IMR-90 (cell line): ENCODE data around the gene SLCO3A1. TPM values are rescaled to one million over a fixed set of nuclear protein-coding genes. Genes with fewer than 3 reads are reported as not detected.

Experiments
- ATAC-seq: fragments of 200-7000 bp; cut with Tn5 transposase; 2 replicates; pipeline ENCODE4 v1.9.1; 2020; ENCODE audit warnings: low read depth, mild to moderate bottlenecking, moderate library complexity
- BruUV-seq: library from RNA; stranded (reverse); fragments of 400-500 nt; replicated peaks from 2 replicates; lab custom pipeline; 2021; lab: Mats Ljungman, UMichigan
- CTCF ChIA-PET: fragments of 300-600 bp; formaldehyde crosslinking; extraction: SDS; loops from one replicate; lab custom pipeline; 2021; ENCODE audit warnings: antibody characterized with exemption; lab: Yijun Ruan, JAX
- POLR2A ChIA-PET: fragments of 300-600 bp; sonication (Branson Sonifier 250); formaldehyde crosslinking; loops from one replicate; lab custom pipeline; 2022; ENCODE audit warnings: antibody characterized with exemption; ENCODE audit not compliant: unreplicated experiment; lab: Charles Lee
- DNase-seq: peaks from one replicate; pipeline ENCODE4 v3.0.0; 2013
- H2AFZ ChIP-seq: replicated peaks from 2 replicates; pipeline ENCODE3; 2013; ENCODE audit warnings: low read length, mild to moderate bottlenecking; ENCODE audit not compliant: poor library complexity
- H2AK5ac ChIP-seq: 2 replicates; pipeline ENCODE4 v1.6.1; 2013; ENCODE audit warnings: low read depth, low read length, inconsistent platforms
- H2AK9ac ChIP-seq: replicated peaks from 2 replicates; pipeline ENCODE3; 2013; ENCODE audit warnings: mild to moderate bottlenecking, low read depth, low read length, moderate library complexity; ENCODE audit not compliant: poor library complexity
- H2BK120ac ChIP-seq: 2 replicates; pipeline ENCODE4 v1.6.1; 2013; ENCODE audit warnings: low read depth, low read length, inconsistent platforms
- H2BK15ac ChIP-seq: 3 replicates; pipeline ENCODE4 v1.6.1; 2013; ENCODE audit warnings: low read depth, low read length, inconsistent platforms
- H2BK20ac ChIP-seq: 2 replicates; pipeline ENCODE4 v1.6.1; 2013; ENCODE audit warnings: low read depth, mild to moderate bottlenecking, inconsistent platforms, low read length, moderate library complexity
- H2BK5ac ChIP-seq: 2 replicates; pipeline ENCODE4 v1.6.1; 2013; ENCODE audit warnings: mild to moderate bottlenecking, low read depth, low read length, inconsistent platforms; ENCODE audit not compliant: poor library complexity, severe bottlenecking
- H3K14ac ChIP-seq: replicated peaks from 2 replicates; pipeline ENCODE4 v1.6.1; 2013; ENCODE audit warnings: low read depth, low read length, inconsistent platforms
- H3K18ac ChIP-seq: 2 replicates; pipeline ENCODE4 v1.6.1; 2013; ENCODE audit warnings: low read depth, low read length, control low read depth
- H3K23ac ChIP-seq: 2 replicates; pipeline ENCODE4 v1.6.1; 2013; ENCODE audit warnings: low read depth, low read length, inconsistent platforms
- H3K27ac ChIP-seq: 2 replicates; pipeline ENCODE4 v1.5.1; 2013; ENCODE audit warnings: mild to moderate bottlenecking, control low read depth, low read length; ENCODE audit not compliant: insufficient read depth
- H3K27me3 ChIP-seq: 2 replicates; pipeline ENCODE4 v1.6.1; 2013; ENCODE audit warnings: low read length; ENCODE audit not compliant: control insufficient read depth, insufficient read depth
- H3K36me3 ChIP-seq: 2 replicates; pipeline ENCODE4 v1.6.1; 2013; ENCODE audit warnings: low read length, mixed read lengths; ENCODE audit not compliant: control insufficient read depth, insufficient read depth
- H3K4ac ChIP-seq: 2 replicates; pipeline ENCODE4 v1.6.1; 2013; ENCODE audit warnings: low read depth, low read length, inconsistent platforms
- H3K4me1 ChIP-seq: 2 replicates; pipeline ENCODE4 v1.6.1; 2013; ENCODE audit warnings: low read length, mixed read lengths; ENCODE audit not compliant: control insufficient read depth, insufficient read depth
- H3K4me2 ChIP-seq: 2 replicates; pipeline ENCODE4 v1.6.1; 2013; ENCODE audit warnings: low read depth, mild to moderate bottlenecking, control low read depth, low read length, moderate library complexity
- H3K4me3 ChIP-seq: 2 replicates; pipeline ENCODE4 v1.5.1; 2013; ENCODE audit warnings: low read depth, mild to moderate bottlenecking, control low read depth, low read length, moderate library complexity; ENCODE audit not compliant: insufficient read depth
- H3K56ac ChIP-seq: 2 replicates; pipeline ENCODE4 v1.6.1; 2013; ENCODE audit warnings: low read length, inconsistent platforms; ENCODE audit not compliant: insufficient read depth; ENCODE audit errors: extremely low read depth
- H3K79me1 ChIP-seq, 2 experiments: 2 replicates each; pipeline ENCODE4 v1.6.1; 2013; ENCODE audit warnings: low read length in 2 of 2, inconsistent platforms in 1 of 2, low read depth in 1 of 2
- H3K9ac ChIP-seq: 2 replicates; pipeline ENCODE4 v1.6.1; 2013; ENCODE audit warnings: low read depth, low read length, control low read depth
- H3K9me1 ChIP-seq: 2 replicates; pipeline ENCODE4 v1.6.1; 2013; ENCODE audit warnings: low read length, inconsistent platforms; ENCODE audit not compliant: insufficient read depth
- H3K9me3 ChIP-seq: 2 replicates; pipeline ENCODE4 v1.6.1; 2013; ENCODE audit warnings: low read length; ENCODE audit not compliant: control insufficient read depth, insufficient read depth
- H4K20me1 ChIP-seq: 2 replicates; pipeline ENCODE4 v1.6.1; 2013; ENCODE audit warnings: low read length, inconsistent platforms; ENCODE audit not compliant: insufficient read depth
- H4K5ac ChIP-seq: 2 replicates; pipeline ENCODE4 v1.6.1; 2013; ENCODE audit warnings: mild to moderate bottlenecking, low read depth, low read length, control low read depth
- H4K8ac ChIP-seq, 2 experiments: 2 replicates each; pipeline ENCODE4 v1.6.1; 2013; ENCODE audit warnings: low read depth in 2 of 2, low read length in 2 of 2, control low read depth in 1 of 2, inconsistent platforms in 1 of 2
- H4K91ac ChIP-seq: 2 replicates; pipeline ENCODE4 v1.6.1; 2013; ENCODE audit warnings: low read depth, low read length, inconsistent platforms; ENCODE audit not compliant: insufficient read depth
- BHLHE40 ChIP-seq: fragments of 150-350 bp; IDR thresholded peaks from 2 replicates; pipeline ENCODE4 v1.6.1; 2016; ENCODE audit warnings: mild to moderate bottlenecking, low read depth, low read length
- CEBPB ChIP-seq: IDR thresholded peaks from 2 replicates; pipeline ENCODE4 v1.6.1; 2012; ENCODE audit warnings: low read depth, low read length, improper control_type of control experiment
- CHD1 ChIP-seq: IDR thresholded peaks from 2 replicates; pipeline ENCODE4 v1.6.1; 2012; ENCODE audit warnings: low read depth, low read length, improper control_type of control experiment
- FOS ChIP-seq: fragments of 150-350 bp; IDR thresholded peaks from 2 replicates; pipeline ENCODE4 v1.6.1; 2016; ENCODE audit warnings: low read depth, low read length
- MAFK ChIP-seq: IDR thresholded peaks from 2 replicates; pipeline ENCODE4 v1.6.1; 2012; ENCODE audit warnings: low read depth, low read length, improper control_type of control experiment
- MAZ ChIP-seq: IDR thresholded peaks from 2 replicates; pipeline ENCODE4 v1.6.1; 2012; ENCODE audit warnings: low read depth, mild to moderate bottlenecking, low read length, improper control_type of control experiment, moderate library complexity, borderline replicate concordance
- MXI1 ChIP-seq: IDR thresholded peaks from 2 replicates; pipeline ENCODE4 v1.6.1; 2012; ENCODE audit warnings: low read depth, mild to moderate bottlenecking, low read length, moderate library complexity, borderline replicate concordance
- NFE2L2 ChIP-seq: fragments of 150-350 bp; IDR thresholded peaks from 2 replicates; pipeline ENCODE4 v1.6.1; 2016; ENCODE audit warnings: low read depth, mild to moderate bottlenecking, low read length
- POLR2A ChIP-seq: IDR thresholded peaks from 2 replicates; pipeline ENCODE4 v1.6.1; 2012; ENCODE audit warnings: mild to moderate bottlenecking, low read depth, low read length
- RAD21 ChIP-seq: IDR thresholded peaks from 2 replicates; pipeline ENCODE4 v1.6.1; 2012; ENCODE audit warnings: low read length, improper control_type of control experiment
- RCOR1 ChIP-seq: IDR thresholded peaks from 2 replicates; pipeline ENCODE4 v1.6.1; 2012; ENCODE audit warnings: mild to moderate bottlenecking, low read length, improper control_type of control experiment; ENCODE audit not compliant: insufficient replicate concordance
- RFX5 ChIP-seq: IDR thresholded peaks from 2 replicates; pipeline ENCODE4 v1.8.0; 2012; ENCODE audit warnings: low read depth, mild to moderate bottlenecking, low read length, moderate library complexity
- SMC3 ChIP-seq: fragments of 150-350 bp; IDR thresholded peaks from 2 replicates; pipeline ENCODE4 v1.6.1; 2016; ENCODE audit warnings: low read depth, mild to moderate bottlenecking, antibody characterized with exemption, low read length, moderate library complexity
- WGBS, 2 experiments: methylation state at CpG; one replicate each; pipeline versions ENCODE4 v1.1.5 to v1.1.7; 2013; ENCODE audit warnings: missing lambda C conversion rate in 2 of 2; ENCODE audit not compliant: insufficient read length in 1 of 2; ENCODE audit errors: extremely low coverage in 2 of 2; 5-methylcytosine and 5-hydroxymethylcytosine counted together
- dilution Hi-C: fragments of 300-500 bp; cut with HindIII; formaldehyde crosslinking; loops from one replicate; pipeline ENCODE4 v1.14.3; 2018; ENCODE audit warnings: low sequenced_read_pairs; ENCODE audit not compliant: unreplicated experiment
- in situ Hi-C: fragments of 300-500 bp; cut with MboI; formaldehyde crosslinking; loops from 3 replicates; pipeline ENCODE4 v1.14.3; 2019; ENCODE audit warnings: low sequenced_read_pairs, inconsistent platforms, mixed read lengths
- intact Hi-C: fragments of 100-400 bp; cut with micrococcal nuclease; formaldehyde crosslinking; loops from 2 replicates; pipeline ENCODE4 v1.10.0; 2022
- polyA plus RNA-seq, 3 experiments: library from polyadenylated mRNA; depleted of rRNA; stranded (reverse); fragments of >200 nt; gene quantifications; 2 replicates each; pipeline ENCODE4 v1.2.3, GENCODE V29; 2012; ENCODE audit warnings: low replicate concordance in 1 of 3
- total RNA-seq: library from RNA; depleted of rRNA; stranded (reverse); fragments of >200 nt; gene quantifications from 2 replicates; pipeline ENCODE4 v1.2.3, GENCODE V29; 2012
- TF ChIP-seq, protein P1 (sequence below): fragments of 150-350 bp; IDR thresholded peaks from 2 replicates; pipeline ENCODE4 v1.6.1; 2017; ENCODE audit warnings: mild to moderate bottlenecking, antibody characterized with exemption, low read length, low read depth
- TF ChIP-seq, protein P2 (sequence below): fragments of 150-350 bp; IDR thresholded peaks from 2 replicates; pipeline ENCODE4 v1.6.1; 2016; ENCODE audit warnings: low read depth, mild to moderate bottlenecking, low read length, moderate library complexity, borderline replicate concordance
- TF ChIP-seq, protein P3 (sequence below): conservative IDR thresholded peaks from 2 replicates; pipeline ENCODE4 v1.5.1; 2012; ENCODE audit warnings: mild to moderate bottlenecking, low read depth, low read length, improper control_type of control experiment

Gene SLCO3A1
- total and polyA plus RNA-seq, 2 of the 4 experiments (the other 2 are of a cell fraction) = 4.7 to 8.1 TPM

DNA sequence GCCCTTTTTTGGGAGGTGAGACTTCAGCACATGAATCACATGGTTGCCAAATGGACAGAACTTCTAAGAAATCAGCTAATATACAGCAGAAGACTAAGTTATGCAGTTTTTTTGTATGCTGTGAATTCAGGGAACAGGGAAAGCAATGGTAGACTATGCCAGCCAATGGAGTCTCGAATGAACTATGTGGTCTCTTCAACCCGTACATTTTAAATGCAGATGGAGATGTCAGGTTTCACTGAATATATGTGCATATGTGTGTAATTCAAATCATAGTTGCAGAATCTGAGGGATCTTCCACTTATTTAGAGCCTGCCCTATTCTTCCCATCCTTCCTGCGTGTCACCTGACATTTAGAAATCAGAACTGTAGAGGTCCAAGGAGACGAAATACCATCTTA, 187.9 kb downstream of the SLCO3A1 start:
- Histone ChIP-seq H3K23ac (no peak overlapping the region), H2AK5ac (no peak overlapping the region), H3K56ac (no peak overlapping the region), H4K20me1 (no peaks in the 10 kb centered on the region), H3K14ac (no peak overlapping the region), H3K36me3 (no peaks in the 10 kb centered on the region), H2BK20ac (no peak overlapping the region), H3K4me2 (no peak overlapping the region), H3K4me3 (no peak overlapping the region), H4K5ac (no peak overlapping the region), H3K18ac (no peak overlapping the region), H2AFZ (no peak overlapping the region), H3K4ac (no peak overlapping the region), H3K27ac (no peak overlapping the region), H2BK120ac (no peak overlapping the region), H3K9me1 (no peaks in the 10 kb centered on the region), H3K9ac (no peak overlapping the region), H2BK5ac (no peak overlapping the region), H3K79me1 (no peaks in the 10 kb centered on the region), H2BK15ac (no peak overlapping the region), H2AK9ac (no peak overlapping the region), H4K91ac (no peak overlapping the region), H4K8ac (no peak overlapping the region), H3K4me1 (no peaks in the 10 kb centered on the region), H3K9me3 (no peaks in the 10 kb centered on the region), H3K27me3 (no peaks in the 10 kb centered on the region)
- dilution Hi-C loops = no loop called here
- ChIA-PET POLR2A (no interaction called here), CTCF (no interaction called here)
- in situ Hi-C loops = no loop called here
- TF ChIP-seq MXI1 = no peak
- no peak for TF ChIP-seq FOS
- TF ChIP-seq BHLHE40 = no peak
- TF ChIP-seq RCOR1 = no peak
- TF ChIP-seq CHD1 = no peak
- TF ChIP-seq, protein P1, sequence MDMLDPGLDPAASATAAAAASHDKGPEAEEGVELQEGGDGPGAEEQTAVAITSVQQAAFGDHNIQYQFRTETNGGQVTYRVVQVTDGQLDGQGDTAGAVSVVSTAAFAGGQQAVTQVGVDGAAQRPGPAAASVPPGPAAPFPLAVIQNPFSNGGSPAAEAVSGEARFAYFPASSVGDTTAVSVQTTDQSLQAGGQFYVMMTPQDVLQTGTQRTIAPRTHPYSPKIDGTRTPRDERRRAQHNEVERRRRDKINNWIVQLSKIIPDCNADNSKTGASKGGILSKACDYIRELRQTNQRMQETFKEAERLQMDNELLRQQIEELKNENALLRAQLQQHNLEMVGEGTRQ = no peak
- no peak for TF ChIP-seq CEBPB
- TF ChIP-seq MAZ = no peak
- no peak for TF ChIP-seq MAFK
- no peak for TF ChIP-seq RFX5
- TF ChIP-seq RAD21 = no peak
- TF ChIP-seq, protein P2, sequence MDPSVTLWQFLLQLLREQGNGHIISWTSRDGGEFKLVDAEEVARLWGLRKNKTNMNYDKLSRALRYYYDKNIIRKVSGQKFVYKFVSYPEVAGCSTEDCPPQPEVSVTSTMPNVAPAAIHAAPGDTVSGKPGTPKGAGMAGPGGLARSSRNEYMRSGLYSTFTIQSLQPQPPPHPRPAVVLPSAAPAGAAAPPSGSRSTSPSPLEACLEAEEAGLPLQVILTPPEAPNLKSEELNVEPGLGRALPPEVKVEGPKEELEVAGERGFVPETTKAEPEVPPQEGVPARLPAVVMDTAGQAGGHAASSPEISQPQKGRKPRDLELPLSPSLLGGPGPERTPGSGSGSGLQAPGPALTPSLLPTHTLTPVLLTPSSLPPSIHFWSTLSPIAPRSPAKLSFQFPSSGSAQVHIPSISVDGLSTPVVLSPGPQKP = no peak
- TF ChIP-seq POLR2A = no peak
- TF ChIP-seq NFE2L2 = no peak
- no peak for TF ChIP-seq SMC3
- TF ChIP-seq, protein P3, sequence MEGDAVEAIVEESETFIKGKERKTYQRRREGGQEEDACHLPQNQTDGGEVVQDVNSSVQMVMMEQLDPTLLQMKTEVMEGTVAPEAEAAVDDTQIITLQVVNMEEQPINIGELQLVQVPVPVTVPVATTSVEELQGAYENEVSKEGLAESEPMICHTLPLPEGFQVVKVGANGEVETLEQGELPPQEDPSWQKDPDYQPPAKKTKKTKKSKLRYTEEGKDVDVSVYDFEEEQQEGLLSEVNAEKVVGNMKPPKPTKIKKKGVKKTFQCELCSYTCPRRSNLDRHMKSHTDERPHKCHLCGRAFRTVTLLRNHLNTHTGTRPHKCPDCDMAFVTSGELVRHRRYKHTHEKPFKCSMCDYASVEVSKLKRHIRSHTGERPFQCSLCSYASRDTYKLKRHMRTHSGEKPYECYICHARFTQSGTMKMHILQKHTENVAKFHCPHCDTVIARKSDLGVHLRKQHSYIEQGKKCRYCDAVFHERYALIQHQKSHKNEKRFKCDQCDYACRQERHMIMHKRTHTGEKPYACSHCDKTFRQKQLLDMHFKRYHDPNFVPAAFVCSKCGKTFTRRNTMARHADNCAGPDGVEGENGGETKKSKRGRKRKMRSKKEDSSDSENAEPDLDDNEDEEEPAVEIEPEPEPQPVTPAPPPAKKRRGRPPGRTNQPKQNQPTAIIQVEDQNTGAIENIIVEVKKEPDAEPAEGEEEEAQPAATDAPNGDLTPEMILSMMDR = no peak
- BruUV-seq = no TSS peak
- DNase-seq = no peak
- WGBS, 2 experiments = no CpG with 5 or more reads among the region's 4 CpGs
- no peak for ATAC-seq
- intact Hi-C loops = no loop called here
